NCI-H128 (cell line): ENCODE results near the gene KDM4C.

Experiments used
- DNase-seq: peaks from one replicate; lab custom pipeline; 2025; ENCODE audit not compliant: unreplicated experiment; lab: John Stamatoyannopoulos, UW

The KDM4C gene

GRCh38 chr9:7089406-7090193 is 331.8 kb downstream of the KDM4C start:
- DNase-seq, result no peak

DNA sequence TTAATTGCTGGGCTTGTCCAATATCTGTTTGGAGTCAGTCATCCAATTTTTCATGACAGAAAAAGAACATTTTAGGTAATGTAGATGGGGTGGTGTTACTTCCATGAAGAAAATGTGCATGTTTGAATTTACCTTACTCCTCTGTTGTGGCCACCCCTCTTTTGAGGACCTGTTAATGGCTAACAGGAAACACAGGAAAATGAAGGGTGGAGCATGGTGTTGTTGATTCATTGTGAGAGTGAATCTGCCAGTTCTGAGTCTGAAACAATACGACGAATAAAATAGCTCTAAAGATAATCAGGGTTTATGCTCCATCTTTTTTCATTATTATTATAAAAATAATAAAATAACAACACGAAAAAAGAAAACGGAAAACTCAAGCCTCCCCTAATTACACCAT is 335.3 kb downstream of the KDM4C start:
- DNase-seq, result no peak

DNA sequence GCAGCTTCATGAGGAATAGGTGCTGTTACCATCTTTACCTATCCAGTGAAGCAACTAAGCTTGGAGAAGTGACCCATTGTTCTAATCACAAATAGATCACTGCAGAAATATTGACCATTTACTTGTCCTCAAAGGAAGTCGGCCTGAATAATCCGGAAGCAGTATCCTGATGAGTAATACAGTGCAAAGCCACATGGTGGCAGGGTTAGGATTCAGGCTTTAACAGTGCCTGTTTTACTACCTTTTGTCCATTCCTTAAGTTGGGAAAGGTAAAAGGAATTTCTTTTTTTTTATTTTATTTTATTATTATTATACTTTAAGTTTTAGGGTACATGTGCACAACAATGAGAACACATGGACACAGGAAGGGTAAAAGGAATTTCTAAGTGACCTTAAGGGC is 336.3 kb downstream of the KDM4C start:
- no peak for DNase-seq

- DNase-seq, result no peak
Measured at GRCh38 chr9:7094576-7094975, 336.8 kb downstream of the KDM4C start.

- DNase-seq, result no peak
Measured at GRCh38 chr9:7095058-7095457, 337.3 kb downstream of the KDM4C start.

DNA sequence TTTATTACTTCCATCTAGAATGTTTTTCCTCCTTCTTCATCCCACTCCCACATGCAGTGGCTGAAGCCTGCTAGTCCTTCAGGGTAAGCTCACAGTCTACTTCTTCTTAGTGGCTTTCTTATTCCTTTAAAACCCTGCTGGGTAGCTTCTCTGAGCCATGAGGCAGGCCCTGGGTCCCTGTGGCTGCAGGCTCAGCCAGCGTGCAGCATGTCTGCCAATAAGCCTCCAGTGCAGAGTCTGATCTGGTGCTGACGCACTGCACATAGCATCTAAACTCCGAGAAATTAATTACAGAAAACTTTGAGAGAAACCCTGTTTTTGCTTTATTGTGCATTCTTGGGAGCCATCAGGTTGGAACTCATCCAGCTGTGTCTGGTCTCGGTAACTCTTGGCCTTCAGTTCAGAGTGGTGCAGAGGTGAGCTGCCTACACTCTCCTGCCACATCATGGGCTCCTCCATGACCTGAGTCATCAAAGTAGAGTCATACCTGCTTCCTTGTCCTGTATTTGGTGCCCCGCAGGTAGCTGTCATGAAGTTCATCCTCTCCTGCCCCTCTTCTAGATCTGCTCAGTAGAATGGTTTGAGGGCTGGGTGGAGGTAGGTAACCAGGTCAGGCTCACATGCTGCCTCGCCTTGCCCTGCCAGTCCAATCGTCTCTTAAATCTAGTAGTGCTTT is 339.4 kb downstream of the KDM4C start:
- no peak for DNase-seq

- DNase-seq, result no peak
Measured at GRCh38 chr9:7097785-7098752, 340.3 kb downstream of the KDM4C start.

DNA sequence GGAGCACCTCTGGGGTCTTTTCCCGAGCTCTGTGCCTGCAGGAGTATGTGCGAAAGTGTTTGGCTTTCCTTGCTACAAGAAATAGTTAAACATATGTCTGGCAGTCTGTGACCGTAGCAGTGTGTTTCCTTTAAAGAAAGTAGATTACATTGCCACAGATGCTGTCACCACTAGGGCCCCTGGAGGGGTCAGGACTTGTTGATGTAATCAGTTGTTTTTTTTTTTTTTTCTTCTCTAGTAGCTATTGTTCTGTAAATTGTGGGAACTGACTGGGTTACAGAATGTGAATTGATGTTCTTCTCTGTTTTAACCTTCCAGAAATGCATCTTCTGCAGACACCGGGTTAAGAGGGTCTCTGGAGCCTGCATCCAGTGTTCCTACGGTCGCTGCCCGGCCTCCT is 345.6 kb downstream of the KDM4C start:
- no peak for DNase-seq

GRCh38 chr9:7103771-7104170 is 346.0 kb downstream of the KDM4C start:
- DNase-seq, result no peak

- DNase-seq, result no peak
Measured at GRCh38 chr9:7104625-7105024, 346.9 kb downstream of the KDM4C start.

- no peak for DNase-seq
Measured at GRCh38 chr9:7105095-7105494, 347.3 kb downstream of the KDM4C start.

DNA sequence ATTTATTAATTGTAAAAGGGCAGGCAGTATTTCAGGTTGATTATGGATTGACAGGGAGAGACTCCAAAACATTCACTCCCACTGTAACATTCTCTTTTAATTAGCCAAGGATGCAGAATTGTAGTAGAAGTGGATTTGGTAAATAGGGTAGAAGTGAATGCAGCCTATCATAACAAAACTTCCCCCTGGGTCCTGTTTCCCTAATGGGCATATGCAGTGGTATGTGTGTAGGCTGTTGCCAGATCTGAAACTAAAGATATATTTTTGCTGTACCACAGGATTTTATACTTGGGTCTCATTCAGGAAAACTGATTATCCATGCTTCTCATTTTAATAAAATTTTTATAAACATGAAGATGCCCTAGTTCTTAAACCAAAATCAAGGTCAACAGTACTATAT is 351.2 kb downstream of the KDM4C start:
- DNase-seq, result no peak

DNA sequence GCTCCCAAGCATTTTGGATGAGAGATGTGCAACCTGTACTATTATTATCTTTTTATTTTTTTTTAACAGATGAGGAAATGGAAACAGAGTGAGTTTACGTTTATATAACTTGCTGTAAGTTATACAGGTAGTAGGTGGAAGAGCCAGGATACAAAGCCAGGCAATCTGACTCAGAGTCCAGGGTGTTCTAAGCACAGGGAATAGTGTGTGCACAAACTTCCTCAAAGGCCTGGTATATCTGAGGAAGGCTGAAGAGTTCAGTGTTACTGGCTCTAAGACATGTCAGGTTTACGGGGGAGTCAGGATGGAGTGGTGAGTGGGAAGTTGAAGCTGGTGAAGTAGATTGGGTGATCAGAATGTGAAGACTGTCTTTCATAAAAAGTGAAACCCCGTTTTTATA is 353.6 kb downstream of the KDM4C start:
- no peak for DNase-seq

DNA sequence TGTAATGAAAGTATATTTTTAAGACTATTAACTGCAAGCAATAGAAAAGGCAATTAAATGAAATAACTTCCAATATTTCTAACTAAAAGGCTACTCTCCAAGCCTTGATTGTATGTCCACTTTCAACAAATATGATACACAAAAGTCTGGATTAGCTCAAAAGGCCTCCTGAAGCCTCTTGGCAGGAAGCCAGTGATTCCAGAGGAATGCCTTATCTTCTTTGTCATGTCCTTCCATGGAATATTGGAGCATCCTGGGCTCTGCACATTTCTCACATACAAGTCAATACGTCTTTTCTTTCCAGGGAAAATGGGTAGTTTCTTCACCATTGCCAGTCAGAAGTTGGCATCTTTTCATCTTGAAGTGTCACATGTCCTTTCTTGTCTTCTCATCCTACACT is 357.8 kb downstream of the KDM4C start:
- DNase-seq, result no peak

DNA sequence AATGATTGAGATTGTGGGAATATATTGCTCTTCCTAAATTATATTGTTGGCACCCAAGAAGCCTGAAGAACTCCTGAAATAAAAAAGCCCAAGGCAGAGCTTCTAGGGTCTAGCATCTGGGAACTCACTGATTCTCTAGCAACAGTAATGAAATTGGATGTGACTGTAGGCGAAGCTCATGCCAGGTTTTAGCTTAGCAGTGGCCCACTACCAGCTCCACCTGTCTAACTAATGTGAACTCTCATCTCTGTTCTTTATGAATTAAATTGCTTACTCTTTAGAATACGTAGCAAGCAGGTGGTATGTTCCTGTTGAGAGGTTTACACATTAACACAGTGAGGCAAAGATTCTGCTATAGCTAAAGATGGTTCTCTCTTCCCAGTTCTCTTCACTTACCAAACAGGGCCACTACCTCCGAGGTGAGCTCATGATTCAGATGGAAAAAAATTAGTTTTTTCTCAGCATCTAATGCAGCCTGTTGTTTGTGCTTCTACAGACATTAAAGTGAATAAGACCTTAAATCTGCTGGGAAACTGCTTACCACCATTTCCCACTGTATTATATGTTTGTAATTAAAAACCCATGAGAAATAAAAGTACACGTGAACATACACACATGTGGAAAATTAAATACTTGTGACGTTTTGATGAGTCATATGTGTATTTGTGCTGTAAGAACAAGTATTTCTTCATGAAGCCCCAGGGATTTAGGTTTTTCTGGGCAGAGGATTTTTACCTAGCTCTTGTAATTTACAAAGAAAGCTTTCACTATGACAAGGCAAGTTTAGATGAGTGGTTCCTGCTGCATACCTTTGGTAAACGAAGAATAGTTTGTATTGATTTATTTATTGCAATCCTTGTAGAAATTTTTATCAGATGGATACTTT is 360.1 kb downstream of the KDM4C start:
- DNase-seq, result no peak

GRCh38 chr9:7118633-7119032 is 360.9 kb downstream of the KDM4C start:
- DNase-seq, result no peak

- no peak for DNase-seq
Measured at GRCh38 chr9:7119612-7120011, 361.8 kb downstream of the KDM4C start.

DNA sequence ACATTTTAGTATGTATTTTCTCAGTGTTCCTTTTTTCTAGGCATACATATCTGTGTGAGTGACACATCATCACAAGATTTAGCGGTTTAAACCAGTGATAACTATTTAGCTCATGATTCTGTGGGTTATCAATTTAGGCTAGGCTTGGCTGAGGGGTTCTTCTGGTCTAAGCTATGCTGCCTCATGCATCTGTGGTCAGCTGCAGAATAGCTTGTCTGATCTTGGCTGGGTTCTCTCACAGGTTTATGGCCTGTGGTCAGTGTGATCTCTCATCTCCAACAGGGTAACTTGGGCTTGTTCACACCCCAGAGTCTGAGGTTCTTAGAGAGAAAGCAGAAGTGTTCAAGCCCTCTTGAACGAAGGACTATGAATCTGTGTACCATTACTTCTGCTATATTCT is 363.3 kb downstream of the KDM4C start:
- DNase-seq, result no peak

DNA sequence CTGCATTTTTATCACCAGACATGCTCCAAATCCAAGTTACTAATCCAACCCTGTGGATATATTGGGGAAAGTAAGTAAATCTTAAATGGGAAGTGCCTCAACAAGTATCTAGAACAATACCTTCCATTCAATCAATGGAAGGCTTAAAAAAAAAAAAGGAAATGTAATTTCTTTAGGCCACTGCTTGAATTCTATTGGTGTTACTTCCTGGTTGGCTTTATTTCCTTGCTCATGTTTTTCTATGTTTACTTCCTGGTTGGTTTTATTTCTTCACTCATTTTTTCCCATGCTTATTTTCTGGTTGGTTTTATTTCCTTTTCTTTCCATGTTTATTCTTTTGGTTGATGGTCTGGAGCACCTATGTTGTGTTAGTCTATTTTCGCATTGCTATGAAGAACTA is 363.9 kb downstream of the KDM4C start:
- DNase-seq, result no peak

- DNase-seq, result no peak
Measured at GRCh38 chr9:7123743-7124142, 366.0 kb downstream of the KDM4C start.

GRCh38 chr9:7125231-7125630 is 367.5 kb downstream of the KDM4C start:
- DNase-seq, result no peak
